NCI-H526 treated with DMSO at 0.1 percent for 48 hours (cell line): ENCODE data around the gene HHAT.
"Not testable (repeated sequence)": the region's sequence is repeated elsewhere in the genome, so short reads cannot be mapped to it uniquely, and the experiment has no call there.

Source experiments
- DNase-seq: peaks from one replicate; lab custom pipeline; 2025; lab: John Stamatoyannopoulos, UW

The HHAT gene

GRCh38 chr1:210313921-210314320 lies 14.8 kb upstream of the HHAT start:
- DNase-seq = no peak

- no peak for DNase-seq
Measured at GRCh38 chr1:210315529-210315928, 13.2 kb upstream of the HHAT start.

- no peak for DNase-seq
Measured at GRCh38 chr1:210321131-210321530, 7.6 kb upstream of the HHAT start.

- no peak for DNase-seq
Measured at GRCh38 chr1:210321552-210321951, 7.2 kb upstream of the HHAT start.

GRCh38 chr1:210323957-210324356 lies 4.7 kb upstream of the HHAT start:
- DNase-seq = no peak

- no peak for DNase-seq
Measured at GRCh38 chr1:210325026-210325670, 3.6 kb upstream of the HHAT start.

GRCh38 chr1:210328032-210328745 lies 513 bp upstream of the HHAT start:
- DNase-seq = no peak

GRCh38 chr1:210330279-210330866 lies 1.7 kb downstream of the HHAT start:
- DNase-seq = no peak

- no peak for DNase-seq
Measured at GRCh38 chr1:210332233-210332632, 3.5 kb downstream of the HHAT start.

GRCh38 chr1:210332719-210333398 lies 4.2 kb downstream of the HHAT start:
- no peak for DNase-seq

- DNase-seq = no peak
Measured at GRCh38 chr1:210335001-210335400, 6.3 kb downstream of the HHAT start.

GRCh38 chr1:210336362-210336761 lies 7.7 kb downstream of the HHAT start:
- DNase-seq = no peak

- DNase-seq = no peak
Measured at GRCh38 chr1:210339500-210339899, 10.8 kb downstream of the HHAT start.

- DNase-seq = no peak
Measured at GRCh38 chr1:210340311-210340710, 11.6 kb downstream of the HHAT start.

- no peak for DNase-seq
Measured at GRCh38 chr1:210340841-210341240, 12.1 kb downstream of the HHAT start.

GRCh38 chr1:210342986-210343780 lies 14.5 kb downstream of the HHAT start:
- peak; percentile 17 for DNase-seq

- DNase-seq = no peak
Measured at GRCh38 chr1:210344706-210345105, 16.0 kb downstream of the HHAT start.

- DNase-seq = no peak
Measured at GRCh38 chr1:210347112-210347511, 18.4 kb downstream of the HHAT start.

- DNase-seq = no peak
Measured at GRCh38 chr1:210351496-210351895, 22.8 kb downstream of the HHAT start.

GRCh38 chr1:210352575-210352974 lies 23.9 kb downstream of the HHAT start:
- DNase-seq = no peak

- not testable (repeated sequence) for DNase-seq
Measured at GRCh38 chr1:210354305-210354704, 25.6 kb downstream of the HHAT start.

- no peak for DNase-seq
Measured at GRCh38 chr1:210358626-210359025, 29.9 kb downstream of the HHAT start.
